ENCODE data around the gene GIT2. TPM values are rescaled to one million over a fixed set of nuclear protein-coding genes. Genes with fewer than 3 reads are reported as not detected.

GIT2 gene
- total RNA-seq, 1 experiment from 2014 or later, result 21.7 TPM

GRCh38 chr12:110028323-110028722 is 32.2 kb upstream of the GIT2 start:
- TF ChIP-seq ZBTB43 (CRISPR knock-in tag; IDR thresholded peaks at IDR 0.05), result no peak
- TF ChIP-seq PREB (CRISPR knock-in tag; IDR thresholded peaks at IDR 0.05; ENCODE audit: borderline replicate concordance), result no peak
- no peak for TF ChIP-seq USF1 (CRISPR knock-in tag; IDR thresholded peaks at IDR 0.05)
- no peak for TF ChIP-seq FOXP4 (CRISPR knock-in tag; IDR thresholded peaks at IDR 0.05)
- TF ChIP-seq TP53 (CRISPR knock-in tag; IDR thresholded peaks at IDR 0.05), result no peak
- TF ChIP-seq HMGA2 (CRISPR knock-in tag; IDR thresholded peaks at IDR 0.05), result no peak
- no peak for TF ChIP-seq OVOL2 (CRISPR knock-in tag; IDR thresholded peaks at IDR 0.05; ENCODE audit: borderline replicate concordance)
- Mint-ChIP-seq H3K36me3 (peaks cover 7% of the 10 kb centered on the region), H3K27ac (no peak overlapping the region), H3K4me3 (no peak overlapping the region), H3K27me3 (ENCODE audit: low read depth) (no peaks in the 10 kb centered on the region), H3K9me3 (no peaks in the 10 kb centered on the region), H3K4me1 (peaks cover 4% of the 10 kb centered on the region)
- ATAC-seq, result no peak
- POLR2A ChIA-PET, result no interaction called here
- no peak for DNase-seq (ENCODE audit: low spot score)
- CTCF ChIA-PET, result interaction anchor here (0.5 to 0.6 kb wide), 3 partner anchors 13 to 101 kb away, joined by 3 read pairs; no protein-coding TSS in a partner anchor

- DNase-seq (ENCODE audit: low spot score) (no peak), ATAC-seq (no peak)
- CTCF ChIA-PET, result interaction anchor here (0.8 to 1.9 kb wide), 6 partner anchors 12 to 179 kb away, joined by 3 to 5 read pairs (median 4); no protein-coding TSS in a partner anchor
- Mint-ChIP-seq H3K27me3 (ENCODE audit: low read depth) (no peaks in the 10 kb centered on the region), H3K27ac (no peak overlapping the region), H3K36me3 (peaks cover 8% of the 10 kb centered on the region), H3K9me3 (no peaks in the 10 kb centered on the region), H3K4me1 (peaks cover 12% of the 10 kb centered on the region), H3K4me3 (no peak overlapping the region)
- POLR2A ChIA-PET, result no interaction called here
- TF ChIP-seq GRHL2 (CRISPR knock-in tag; IDR thresholded peaks at IDR 0.05; ENCODE audit: insufficient replicate concordance, severe bottlenecking) (no peak), ZNF425 (CRISPR knock-in tag; conservative IDR thresholded peaks at IDR 0.05) (no peak), ZNF423 (CRISPR knock-in tag; IDR thresholded peaks at IDR 0.05) (no peak), ZBTB43 (CRISPR knock-in tag; IDR thresholded peaks at IDR 0.05) (no peak), NR1H2 (CRISPR knock-in tag; IDR thresholded peaks at IDR 0.05) (no peak), GABPB1 (CRISPR knock-in tag; IDR thresholded peaks at IDR 0.05) (no peak), TP53 (CRISPR knock-in tag; IDR thresholded peaks at IDR 0.05) (no peak), ZNF121 (CRISPR knock-in tag; IDR thresholded peaks at IDR 0.05) (no peak), RELA (CRISPR knock-in tag; IDR thresholded peaks at IDR 0.05; ENCODE audit: borderline replicate concordance) (no peak), CTCF (IDR thresholded peaks at IDR 0.05) (no peak), JUN (CRISPR knock-in tag; IDR thresholded peaks at IDR 0.05) (no peak), E2F1 (CRISPR knock-in tag; IDR thresholded peaks at IDR 0.05) (no peak), HMGXB4 (CRISPR knock-in tag; IDR thresholded peaks at IDR 0.05) (no peak), RORB (CRISPR knock-in tag; IDR thresholded peaks at IDR 0.05) (no peak), ZNF396 (CRISPR knock-in tag; IDR thresholded peaks at IDR 0.05; ENCODE audit: borderline replicate concordance) (no peak), HMGA2 (CRISPR knock-in tag; IDR thresholded peaks at IDR 0.05) (no peak), ZBTB21 (CRISPR knock-in tag; IDR thresholded peaks at IDR 0.05; ENCODE audit: borderline replicate concordance) (no peak), JAZF1 (CRISPR knock-in tag; IDR thresholded peaks at IDR 0.05) (no peak)
Observed at GRCh38 chr12:110024051-110024450, 27.9 kb upstream of the GIT2 start.

Measured in WTC11 (cell line).